ENCODE data around the gene DOK7.

DNA sequence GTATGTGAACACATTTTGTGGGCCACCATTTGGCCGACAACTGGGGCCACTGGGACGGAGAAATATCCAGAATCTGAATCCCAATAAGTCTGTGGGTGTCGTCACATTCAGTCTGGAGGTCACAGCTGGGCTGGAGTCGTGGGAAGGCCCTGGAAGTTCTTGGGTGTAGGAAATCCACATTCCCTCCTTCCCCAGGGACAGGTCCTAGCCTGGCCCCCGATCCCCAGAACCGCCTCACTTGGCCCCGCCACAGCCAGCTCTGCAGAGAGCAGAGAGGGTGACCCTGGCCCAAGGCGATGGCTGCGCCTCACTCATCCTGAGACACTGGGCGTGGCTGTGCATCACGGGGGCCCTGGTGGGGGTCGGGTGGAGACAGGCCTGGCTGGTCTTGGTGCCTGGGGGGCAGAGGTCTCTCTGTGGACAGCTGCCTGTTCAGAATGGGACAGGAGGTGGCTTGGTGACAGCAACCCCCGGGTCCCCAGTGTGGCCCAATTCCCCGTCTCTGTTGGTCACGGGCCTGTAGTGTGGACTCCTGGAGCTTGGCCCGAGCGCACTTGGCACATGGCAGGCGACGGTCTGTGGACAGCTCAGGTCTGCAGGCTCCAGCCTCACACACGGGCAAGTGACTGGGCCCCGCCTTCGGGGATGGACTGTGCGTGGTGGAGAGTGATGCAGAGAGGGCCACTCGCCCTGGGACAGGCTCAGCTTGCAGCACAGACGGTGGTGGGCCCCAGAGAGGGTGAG is 16.4 kb downstream of the DOK7 start:
- TF ChIP-seq, protein P1, sequence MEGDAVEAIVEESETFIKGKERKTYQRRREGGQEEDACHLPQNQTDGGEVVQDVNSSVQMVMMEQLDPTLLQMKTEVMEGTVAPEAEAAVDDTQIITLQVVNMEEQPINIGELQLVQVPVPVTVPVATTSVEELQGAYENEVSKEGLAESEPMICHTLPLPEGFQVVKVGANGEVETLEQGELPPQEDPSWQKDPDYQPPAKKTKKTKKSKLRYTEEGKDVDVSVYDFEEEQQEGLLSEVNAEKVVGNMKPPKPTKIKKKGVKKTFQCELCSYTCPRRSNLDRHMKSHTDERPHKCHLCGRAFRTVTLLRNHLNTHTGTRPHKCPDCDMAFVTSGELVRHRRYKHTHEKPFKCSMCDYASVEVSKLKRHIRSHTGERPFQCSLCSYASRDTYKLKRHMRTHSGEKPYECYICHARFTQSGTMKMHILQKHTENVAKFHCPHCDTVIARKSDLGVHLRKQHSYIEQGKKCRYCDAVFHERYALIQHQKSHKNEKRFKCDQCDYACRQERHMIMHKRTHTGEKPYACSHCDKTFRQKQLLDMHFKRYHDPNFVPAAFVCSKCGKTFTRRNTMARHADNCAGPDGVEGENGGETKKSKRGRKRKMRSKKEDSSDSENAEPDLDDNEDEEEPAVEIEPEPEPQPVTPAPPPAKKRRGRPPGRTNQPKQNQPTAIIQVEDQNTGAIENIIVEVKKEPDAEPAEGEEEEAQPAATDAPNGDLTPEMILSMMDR (IDR thresholded peaks at IDR 0.05): no peak
- TF ChIP-seq POLR2A (IDR thresholded peaks at IDR 0.05) (no peak), POLR2AphosphoS5 (IDR thresholded peaks at IDR 0.05) (no peak)

All from breast epithelium (tissue), 3 donors.